GM12874 (cell line): ENCODE data around the gene TMEM266.

Experiments used
- CTCF ChIP-seq: IDR thresholded peaks from 2 replicates; pipeline ENCODE4 v1.5.1; 2011; ENCODE audit warnings: low read depth, mild to moderate bottlenecking, control low read depth, low read length, moderate library complexity; ENCODE audit not compliant: insufficient read depth

TMEM266 gene

GRCh38 chr15:76163457-76164295 lies 103.9 kb downstream of the TMEM266 start:
- TF ChIP-seq CTCF = no peak

- TF ChIP-seq CTCF = no peak
Observed at GRCh38 chr15:76164602-76165001, 104.8 kb downstream of the TMEM266 start.

GRCh38 chr15:76165951-76166350 lies 106.2 kb downstream of the TMEM266 start:
- TF ChIP-seq CTCF = no peak

- TF ChIP-seq CTCF = no peak
Observed at GRCh38 chr15:76168237-76168984, 108.6 kb downstream of the TMEM266 start.

GRCh38 chr15:76169018-76169417 lies 109.2 kb downstream of the TMEM266 start:
- no peak for TF ChIP-seq CTCF

- no peak for TF ChIP-seq CTCF
Observed at GRCh38 chr15:76169911-76170800, 110.4 kb downstream of the TMEM266 start.

- TF ChIP-seq CTCF = no peak
Observed at GRCh38 chr15:76172782-76173181, 113.0 kb downstream of the TMEM266 start.
